H1 (cell line): ENCODE results near the gene VPS52. TPM values are rescaled to one million over a fixed set of nuclear protein-coding genes. Genes with fewer than 3 reads are reported as not detected.
A peak's percentile ranks its signal among the peaks of the same experiment; 100 is the strongest.

ENCODE experiments used
- ASH2L ChIP-seq: fragments of 200-600, 300-600 bp; sonication (generic); IDR thresholded peaks from one replicate; pipeline ENCODE4 v1.7.1; 2017; ENCODE audit warnings: low read length
- BACH1 ChIP-seq: IDR thresholded peaks from 2 replicates; pipeline ENCODE4 v1.6.1; 2012; ENCODE audit warnings: low read length, improper control_type of control experiment
- CBX5 ChIP-seq: fragments of 300-800, 300-1000 bp; sonication (generic); IDR thresholded peaks from 2 replicates; pipeline ENCODE4 v1.7.1; 2016; ENCODE audit warnings: antibody characterized with exemption, low read length, low read depth
- EGR1 ChIP-seq: IDR thresholded peaks from 2 replicates; pipeline ENCODE4 v1.6.1; 2011; ENCODE audit warnings: low read depth, low read length, borderline replicate concordance
- EP300 ChIP-seq, 2 experiments: IDR thresholded peaks; 1 replicate in 1 of 2; 2 replicates in 1 of 2; pipeline ENCODE4 v1.6.1; 2011 to 2012; ENCODE audit warnings: low read depth in 2 of 2, low read length in 2 of 2, mild to moderate bottlenecking in 2 of 2, borderline replicate concordance in 1 of 2, inconsistent platforms in 1 of 2, moderate library complexity in 1 of 2
- EZH2 ChIP-seq: fragments of 200-600 bp; sonication (generic); IDR thresholded peaks from 2 replicates; pipeline ENCODE4 v1.7.1; 2012; ENCODE audit warnings: low read depth, mild to moderate bottlenecking, moderate library complexity, low read length, inconsistent platforms; ENCODE audit not compliant: severe bottlenecking
- HDAC6 ChIP-seq: IDR thresholded peaks from one replicate; pipeline ENCODE4 v1.7.1; 2012; ENCODE audit warnings: low read depth, mild to moderate bottlenecking, inconsistent platforms, low read length, moderate library complexity
- JUND ChIP-seq: IDR thresholded peaks from 2 replicates; pipeline ENCODE4 v1.6.1; 2011; ENCODE audit warnings: mild to moderate bottlenecking, improper control_type of control experiment, low read length
- KDM1A ChIP-seq: fragments of 200-600, 300-600 bp; sonication (generic); IDR thresholded peaks from 2 replicates; pipeline ENCODE4 v1.7.1; 2016; ENCODE audit warnings: mild to moderate bottlenecking, low read length, borderline replicate concordance
- KDM4A ChIP-seq: IDR thresholded peaks from one replicate; pipeline ENCODE4 v1.7.1; 2012; ENCODE audit warnings: low read depth, mild to moderate bottlenecking, moderate library complexity, low read length, inconsistent platforms; ENCODE audit not compliant: severe bottlenecking
- KDM5A ChIP-seq: fragments of 200-600 bp; IDR thresholded peaks from 2 replicates; pipeline ENCODE4 v1.7.1; 2012; ENCODE audit warnings: mild to moderate bottlenecking, low read length, inconsistent platforms, mixed read lengths
- MAFK ChIP-seq: IDR thresholded peaks from 2 replicates; pipeline ENCODE4 v1.6.1; 2012; ENCODE audit warnings: low read depth, mild to moderate bottlenecking, improper control_type of control experiment, low read length
- NANOG ChIP-seq: IDR thresholded peaks from 2 replicates; pipeline ENCODE4 v1.6.1; 2011; ENCODE audit warnings: low read length, low read depth, mild to moderate bottlenecking, inconsistent platforms; ENCODE audit not compliant: insufficient read depth, poor library complexity, severe bottlenecking
- POLR2A ChIP-seq, 2 experiments: IDR thresholded peaks; 1 replicate in 1 of 2; 2 replicates in 1 of 2; pipeline ENCODE4 v1.6.1; 2011; ENCODE audit warnings: low read depth in 2 of 2, low read length in 2 of 2, mild to moderate bottlenecking in 2 of 2; ENCODE audit errors: control extremely low read depth in 1 of 2
- POLR2AphosphoS5 ChIP-seq: IDR thresholded peaks from 2 replicates; pipeline ENCODE4 v1.6.1; 2011; ENCODE audit warnings: low read depth, low read length
- POU5F1 ChIP-seq: IDR thresholded peaks from 2 replicates; pipeline ENCODE4 v1.6.1; 2011; ENCODE audit warnings: low read depth, mild to moderate bottlenecking, low read length, moderate library complexity
- RFX5 ChIP-seq: IDR thresholded peaks from 2 replicates; pipeline ENCODE4 v1.6.1; 2011; ENCODE audit warnings: low read depth, low read length, improper control_type of control experiment, borderline replicate concordance
- RXRA ChIP-seq: IDR thresholded peaks from 2 replicates; pipeline ENCODE4 v1.6.1; 2011; ENCODE audit warnings: low read depth, mild to moderate bottlenecking, low read length, moderate library complexity; ENCODE audit not compliant: insufficient read depth
- SIN3A ChIP-seq, 2 experiments: IDR thresholded peaks in 1 of 2; conservative IDR thresholded peaks in 1 of 2; 2 replicates each; pipeline ENCODE4 v1.6.1; 2011 to 2012; ENCODE audit warnings: low read length in 2 of 2, improper control_type of control experiment in 1 of 2, low read depth in 1 of 2, mild to moderate bottlenecking in 1 of 2
- SIRT6 ChIP-seq: IDR thresholded peaks from one replicate; pipeline ENCODE4 v1.7.1; 2012; ENCODE audit warnings: low read length, inconsistent platforms
- SIX5 ChIP-seq: IDR thresholded peaks from 2 replicates; pipeline ENCODE4 v1.6.1; 2011; ENCODE audit warnings: mild to moderate bottlenecking, low read depth, low read length
- SP1 ChIP-seq: IDR thresholded peaks from 2 replicates; pipeline ENCODE4 v1.6.1; 2011; ENCODE audit warnings: low read depth, low read length
- SP2 ChIP-seq: IDR thresholded peaks from 2 replicates; pipeline ENCODE4 v1.6.1; 2012; ENCODE audit warnings: mild to moderate bottlenecking, low read length, inconsistent platforms
- SRF ChIP-seq: IDR thresholded peaks from 2 replicates; pipeline ENCODE4 v1.6.1; 2011; ENCODE audit warnings: mild to moderate bottlenecking, low read depth, low read length, moderate library complexity
- polyA plus RNA-seq, 7 experiments: library from polyadenylated mRNA; depleted of rRNA in 3 of 7; stranded (reverse) in 5 of 7; unstranded in 2 of 7; fragments of >200 nt in 5 of 7; fragments of 200-250 nt in 2 of 7; gene quantifications; 1 replicate in 5 of 7; 2 replicates in 1 of 7; 4 replicates in 1 of 7; pipeline versions ENCODE4 v1.2.1 to v1.2.3, GENCODE V29; 2011 to 2013; ENCODE audit warnings: missing spikeins in 2 of 7, mixed read lengths in 2 of 7
- total RNA-seq: library from RNA; stranded (reverse); fragmentation: NEBNext Ultra II Directional; extraction: Animal tissue kit (Norgen Biotek cat#: 25700); gene quantifications from 2 replicates; pipeline ENCODE4 v1.2.1, GENCODE V29; 2021
- TF ChIP-seq, protein P1 (sequence below): IDR thresholded peaks from 2 replicates; pipeline ENCODE4 v1.6.1; 2012; ENCODE audit warnings: inconsistent platforms

The VPS52 gene
- total and polyA plus RNA-seq, 2 of the 8 experiments (the other 6 are each of a cell fraction or from before 2014, with no cell fraction given) = 36.5 to 86.3 TPM

DNA sequence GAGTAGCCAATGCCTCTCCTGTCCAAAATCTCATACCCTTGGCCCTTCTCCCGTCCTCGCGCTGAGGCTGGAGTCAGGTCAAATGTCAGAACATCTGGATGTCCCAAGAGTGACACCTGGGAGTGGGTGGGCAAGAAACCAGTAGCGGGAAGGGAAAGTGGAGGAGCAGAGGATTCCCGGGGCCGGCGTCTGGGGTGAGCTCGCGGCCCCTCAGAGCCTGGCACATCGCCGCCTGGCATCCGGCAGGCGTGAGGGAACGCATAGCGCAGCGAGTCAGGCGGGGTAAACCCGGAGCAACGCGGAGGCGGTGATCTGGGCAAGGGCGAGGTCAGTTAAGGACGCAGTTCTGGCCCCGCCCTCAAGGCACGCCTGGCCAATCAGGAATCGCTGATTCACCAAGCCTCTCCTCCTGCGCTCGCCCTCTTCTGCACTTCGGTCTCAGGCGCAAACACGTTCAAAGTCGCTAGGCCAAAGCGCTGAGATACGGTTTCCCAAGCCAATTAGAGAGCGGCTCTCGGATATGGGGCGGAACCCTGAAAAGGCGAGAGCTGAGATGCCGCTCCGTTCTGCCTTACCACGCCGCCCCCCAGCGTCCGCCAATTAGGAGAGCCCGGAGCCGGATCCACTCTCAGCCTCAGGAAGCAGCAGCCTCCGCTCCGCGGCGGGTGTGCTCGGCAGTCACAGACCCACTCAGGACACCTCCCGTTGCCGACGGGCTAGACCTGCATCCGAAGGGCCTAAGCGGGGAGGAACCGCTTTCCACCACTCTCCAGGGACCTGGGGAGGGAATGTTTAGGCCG lies 22.5 kb downstream of the VPS52 start (continued):
- peak; percentile 46; the same call in 1 of the 2 replicates for TF ChIP-seq RFX5
- peak; percentile 70; the same call in 1 of the 2 replicates for TF ChIP-seq SP1
- TF ChIP-seq HDAC6 = no peak
- peak; percentile 7; the same call in 1 of the 2 replicates for TF ChIP-seq MAFK
- 0 out of 2 replicates have a peak, but pooled peaks have one; percentile 16 for TF ChIP-seq BACH1
- TF ChIP-seq SRF = no peak
- TF ChIP-seq JUND = no peak
- TF ChIP-seq RXRA = no peak
- no peak for TF ChIP-seq SIRT6
- TF ChIP-seq KDM5A = no peak
- TF ChIP-seq NANOG = no peak
- no peak for TF ChIP-seq POU5F1
- TF ChIP-seq EGR1 = no peak
- TF ChIP-seq ASH2L = peak; percentile 40
- peak; percentile 46; the same call in 1 of the 2 replicates for TF ChIP-seq POLR2AphosphoS5
- no peak for TF ChIP-seq EZH2
- peak; percentile 77 for TF ChIP-seq KDM4A
- TF ChIP-seq, protein P1, sequence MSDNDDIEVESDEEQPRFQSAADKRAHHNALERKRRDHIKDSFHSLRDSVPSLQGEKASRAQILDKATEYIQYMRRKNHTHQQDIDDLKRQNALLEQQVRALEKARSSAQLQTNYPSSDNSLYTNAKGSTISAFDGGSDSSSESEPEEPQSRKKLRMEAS = peak; percentile 46; the same call in 1 of the 2 replicates
- TF ChIP-seq KDM1A = no peak
- no peak for TF ChIP-seq SIX5
- peak; percentile 19; the same call in 1 of the 2 replicates for TF ChIP-seq SP2
- no peak for TF ChIP-seq EP300 (IDR thresholded peaks at IDR 0.05; ENCODE audit: borderline replicate concordance in 1 of 2, low read depth in 2 of 2, low read length in 2 of 2)
- TF ChIP-seq CBX5 = no peak
- TF ChIP-seq SIN3A (conservative IDR thresholded peaks at IDR 0.05 in 1 of 2, IDR thresholded peaks at IDR 0.05 in 1 of 2; ENCODE audit: low read depth in 1 of 2, low read length in 2 of 2) = peak in 1 of 2 experiments; percentile 70; a peak in 2 of 4 replicates
- peak in 1 of 2 experiments; percentile 70; a peak in 2 of 3 replicates for TF ChIP-seq POLR2A (IDR thresholded peaks at IDR 0.05; ENCODE audit: control extremely low read depth in 1 of 2, low read depth in 2 of 2, low read length in 2 of 2)
